ENCODE data around the gene SETDB2.

Gene SETDB2

GRCh38 chr13:49428041-49428763, 15.9 kb upstream of the SETDB2 start:
- no peak for TF ChIP-seq CTCF (IDR thresholded peaks at IDR 0.05; ENCODE audit: insufficient read depth, low read depth, low read length, missing control alignments)
- no peak overlapping the region for H3K4me3 ChIP-seq (ENCODE audit: low read length)
- DNase-seq (ENCODE audit: low read depth): peak; percentile 38

GRCh38 chr13:49429121-49429520, 15.0 kb upstream of the SETDB2 start:
- no peak overlapping the region for H3K4me3 ChIP-seq (ENCODE audit: low read length)
- no peak for TF ChIP-seq CTCF (IDR thresholded peaks at IDR 0.05; ENCODE audit: insufficient read depth, low read depth, low read length, missing control alignments)
- DNase-seq (ENCODE audit: low read depth): no peak

- DNase-seq (ENCODE audit: low read depth): no peak
- no peak overlapping the region for H3K4me3 ChIP-seq (ENCODE audit: low read length)
- TF ChIP-seq CTCF (IDR thresholded peaks at IDR 0.05; ENCODE audit: insufficient read depth, low read depth, low read length, missing control alignments): no peak
Observed at GRCh38 chr13:49435992-49436391, 8.1 kb upstream of the SETDB2 start.

- H3K4me3 ChIP-seq (ENCODE audit: low read length): no peak overlapping the region
- TF ChIP-seq CTCF (IDR thresholded peaks at IDR 0.05; ENCODE audit: insufficient read depth, low read depth, low read length, missing control alignments): no peak
- DNase-seq (ENCODE audit: low read depth): peak; percentile 55
Observed at GRCh38 chr13:49436890-49437289, 7.2 kb upstream of the SETDB2 start.

GRCh38 chr13:49437705-49438104, 6.4 kb upstream of the SETDB2 start:
- no peak overlapping the region for H3K4me3 ChIP-seq (ENCODE audit: low read length)
- no peak for DNase-seq (ENCODE audit: low read depth)
- TF ChIP-seq CTCF (IDR thresholded peaks at IDR 0.05; ENCODE audit: insufficient read depth, low read depth, low read length, missing control alignments): no peak

- no peak for TF ChIP-seq CTCF (IDR thresholded peaks at IDR 0.05; ENCODE audit: insufficient read depth, low read depth, low read length, missing control alignments)
- no peak for DNase-seq (ENCODE audit: low read depth)
- no peak overlapping the region for H3K4me3 ChIP-seq (ENCODE audit: low read length)
Observed at GRCh38 chr13:49439609-49440008, 4.5 kb upstream of the SETDB2 start.

GRCh38 chr13:49441312-49441711, 2.8 kb upstream of the SETDB2 start:
- TF ChIP-seq CTCF (IDR thresholded peaks at IDR 0.05; ENCODE audit: insufficient read depth, low read depth, low read length, missing control alignments): no peak
- no peak overlapping the region for H3K4me3 ChIP-seq (ENCODE audit: low read length)
- DNase-seq (ENCODE audit: low read depth): no peak
